Omental fat pad (tissue), 4 donors: ENCODE data around the gene ARSB. TPM values are rescaled to one million over a fixed set of nuclear protein-coding genes. Genes with fewer than 3 reads are reported as not detected.

Experiments used
- ATAC-seq: fragments of 150-250 bp; one replicate; pipeline ENCODE4 v1.9.1; 2016; ENCODE audit warnings: mild to moderate bottlenecking, moderate library complexity; ENCODE audit not compliant: low FRiP score
- DNase-seq: peaks from one replicate; pipeline ENCODE4 v3.0.0-alpha.2; 2019; ENCODE audit warnings: low spot score
- total RNA-seq, 4 donors: library from RNA; depleted of rRNA; stranded (reverse); fragments of >200 nt; gene quantifications; one replicate each; pipeline ENCODE4 v1.1.0, GENCODE V29; 2016
- TF ChIP-seq, protein P1 (sequence below), 3 donors: fragments of 450-650 bp; IDR thresholded peaks; one replicate each; pipeline ENCODE4 v1.5.1; 2016 to 2017; ENCODE audit warnings: antibody characterized with exemption in 3 of 3, mild to moderate bottlenecking in 3 of 3, moderate library complexity in 2 of 3

ARSB gene
- total RNA-seq = 10 to 100 TPM; 15.4 to 22.7 (median 15.8) TPM

DNA sequence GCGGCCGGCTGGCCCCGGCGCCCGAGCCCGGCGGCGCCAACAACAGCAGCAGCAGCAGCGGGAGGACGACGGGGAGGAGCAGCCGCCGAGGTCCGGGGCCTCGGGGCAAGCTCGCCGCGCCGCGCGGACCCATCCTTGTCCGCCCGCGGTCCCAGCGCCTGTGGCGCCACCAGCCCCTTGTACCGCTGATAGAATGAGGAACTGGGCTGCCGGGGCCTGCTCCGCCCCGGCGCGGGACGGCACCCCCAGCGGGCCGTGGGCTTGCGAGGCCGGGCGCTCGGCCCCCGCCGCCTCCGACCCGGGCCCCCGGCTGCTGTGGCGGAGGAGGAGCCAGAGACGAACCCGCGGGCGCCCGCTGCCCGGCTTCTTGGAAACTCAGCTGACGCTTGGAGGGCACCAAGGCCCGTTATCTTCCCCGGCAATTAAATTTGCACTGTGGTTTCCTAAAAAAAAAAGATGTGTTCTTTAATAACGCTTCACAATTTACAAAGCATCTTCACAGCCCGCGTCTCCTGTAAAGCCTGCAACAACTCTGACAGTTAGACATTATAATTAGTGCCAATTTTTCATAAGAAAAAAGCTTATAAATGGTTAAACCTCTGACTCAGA is at the start of gene ARSB:
Gene ARSB, minus strand, starts transcription at position 195 of the 609 bp plus-strand sequence. Its CDS starts 62 bp downstream, at position 133.
- no peak for DNase-seq
- TF ChIP-seq, protein P1, sequence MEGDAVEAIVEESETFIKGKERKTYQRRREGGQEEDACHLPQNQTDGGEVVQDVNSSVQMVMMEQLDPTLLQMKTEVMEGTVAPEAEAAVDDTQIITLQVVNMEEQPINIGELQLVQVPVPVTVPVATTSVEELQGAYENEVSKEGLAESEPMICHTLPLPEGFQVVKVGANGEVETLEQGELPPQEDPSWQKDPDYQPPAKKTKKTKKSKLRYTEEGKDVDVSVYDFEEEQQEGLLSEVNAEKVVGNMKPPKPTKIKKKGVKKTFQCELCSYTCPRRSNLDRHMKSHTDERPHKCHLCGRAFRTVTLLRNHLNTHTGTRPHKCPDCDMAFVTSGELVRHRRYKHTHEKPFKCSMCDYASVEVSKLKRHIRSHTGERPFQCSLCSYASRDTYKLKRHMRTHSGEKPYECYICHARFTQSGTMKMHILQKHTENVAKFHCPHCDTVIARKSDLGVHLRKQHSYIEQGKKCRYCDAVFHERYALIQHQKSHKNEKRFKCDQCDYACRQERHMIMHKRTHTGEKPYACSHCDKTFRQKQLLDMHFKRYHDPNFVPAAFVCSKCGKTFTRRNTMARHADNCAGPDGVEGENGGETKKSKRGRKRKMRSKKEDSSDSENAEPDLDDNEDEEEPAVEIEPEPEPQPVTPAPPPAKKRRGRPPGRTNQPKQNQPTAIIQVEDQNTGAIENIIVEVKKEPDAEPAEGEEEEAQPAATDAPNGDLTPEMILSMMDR (IDR thresholded peaks at IDR 0.05) = no peak
- ATAC-seq = peak; percentile 28

DNA sequence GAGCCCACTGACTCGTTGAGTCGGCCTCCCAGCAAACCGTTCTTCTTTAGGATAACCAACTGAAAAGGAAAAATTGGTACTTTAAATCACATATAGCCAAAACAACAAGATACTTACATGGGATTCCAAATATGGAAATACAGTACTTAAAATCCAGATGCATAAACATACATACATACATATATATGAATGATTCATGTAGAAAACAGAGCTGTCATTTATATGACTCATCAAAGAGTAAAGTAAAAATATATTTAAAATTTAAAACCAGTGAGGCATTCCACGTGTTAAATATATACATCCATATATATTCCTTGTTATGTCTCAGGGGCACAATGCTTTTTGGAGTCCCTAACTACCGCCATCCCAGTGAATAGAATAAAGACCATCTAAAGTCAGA is 47.7 kb upstream of the ARSB start:
- no peak for ATAC-seq
- TF ChIP-seq, protein P1 (IDR thresholded peaks at IDR 0.05) = no peak
- no peak for DNase-seq

DNA sequence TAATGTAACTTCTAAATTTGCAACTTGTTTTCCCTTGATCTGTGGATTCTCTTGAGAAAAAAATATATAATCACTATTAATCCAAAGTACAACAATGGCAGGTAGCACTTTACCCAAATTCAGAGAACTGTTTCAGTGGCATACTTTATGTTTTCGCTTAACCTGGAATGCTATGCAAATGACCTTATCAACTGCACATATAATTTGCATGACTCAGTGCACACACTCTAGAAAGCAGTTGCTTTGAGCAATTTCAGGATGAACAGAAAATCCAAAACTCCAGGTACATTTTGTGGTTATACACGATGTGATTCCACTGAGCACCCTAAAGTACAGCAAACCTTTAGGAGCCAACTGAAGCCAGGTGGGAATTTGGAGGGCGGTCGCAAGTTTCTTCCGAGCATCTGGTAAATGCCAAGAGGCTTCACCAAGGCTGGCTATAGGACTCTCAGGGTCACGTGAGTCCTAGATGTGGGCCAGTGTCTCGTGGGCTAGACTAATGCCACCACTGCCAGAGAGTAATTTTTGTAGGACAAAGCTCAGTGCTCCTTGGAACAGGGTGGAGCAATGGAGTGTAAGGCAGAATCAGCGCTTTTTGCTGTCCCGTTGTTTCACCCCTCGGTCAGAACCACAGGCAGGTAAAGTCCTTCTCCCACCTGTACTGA is 47.1 kb upstream of the ARSB start:
- TF ChIP-seq, protein P1 (IDR thresholded peaks at IDR 0.05) = no peak
- ATAC-seq (no peak), DNase-seq (no peak)

DNA sequence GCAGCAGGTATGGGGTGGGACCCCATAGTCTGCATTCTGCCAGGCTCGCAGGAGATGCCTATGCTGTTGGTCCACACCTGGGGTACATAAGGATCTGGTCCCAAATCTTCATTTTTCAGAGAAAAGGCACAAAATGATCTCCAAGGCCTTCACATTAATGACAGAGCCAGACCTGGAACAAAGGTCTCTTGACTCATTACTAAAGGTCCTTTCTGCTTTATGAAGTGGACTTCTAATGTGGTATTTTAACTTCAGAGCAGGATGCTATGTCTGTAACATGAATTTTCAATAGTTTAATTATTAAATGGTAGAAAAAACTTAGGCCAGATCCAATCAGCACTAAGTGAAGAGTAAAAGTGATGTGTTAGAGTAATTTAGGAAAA is 46.4 kb upstream of the ARSB start:
- TF ChIP-seq, protein P1 (IDR thresholded peaks at IDR 0.05) = no peak
- ATAC-seq (no peak), DNase-seq (no peak)

DNA sequence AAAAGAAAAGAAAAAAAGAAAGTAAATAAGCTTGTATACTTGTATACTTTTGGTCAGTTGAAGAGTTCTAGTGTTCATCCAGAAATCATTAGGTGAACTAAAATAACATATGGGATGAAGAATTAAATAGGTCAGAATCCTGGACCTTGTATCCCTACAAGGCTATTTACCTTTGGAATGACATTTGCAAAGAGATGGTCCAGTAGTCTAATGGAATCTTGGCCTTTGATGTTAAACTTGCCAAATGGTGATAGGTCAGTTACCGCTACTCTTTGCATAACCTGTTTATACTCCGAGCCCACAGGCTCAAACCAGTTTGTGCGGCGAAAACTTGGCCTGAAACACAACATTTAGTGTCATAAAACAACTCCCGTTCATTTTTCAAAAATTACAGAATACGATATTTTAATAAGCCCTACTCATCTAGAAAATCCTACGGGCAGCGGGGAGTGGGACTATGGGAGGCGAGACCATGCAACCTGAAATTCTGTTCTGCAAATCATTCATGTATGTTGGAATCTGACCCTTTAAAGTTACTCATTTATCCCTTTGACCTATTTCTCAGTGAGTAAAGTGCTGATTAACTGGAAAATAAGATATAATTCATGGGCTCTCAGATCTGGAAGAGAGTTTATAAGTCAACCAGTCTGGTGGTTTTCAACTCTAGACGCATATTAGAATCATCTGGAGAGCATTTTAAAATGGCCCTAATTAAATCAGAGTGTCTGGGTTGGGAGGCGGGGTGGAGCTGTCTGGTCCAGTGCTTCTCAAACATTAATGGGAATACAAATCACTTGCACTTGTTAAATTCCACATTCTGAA is 45.8 kb upstream of the ARSB start:
- ATAC-seq (no peak), DNase-seq (no peak)
- TF ChIP-seq, protein P1 (IDR thresholded peaks at IDR 0.05) = no peak

DNA sequence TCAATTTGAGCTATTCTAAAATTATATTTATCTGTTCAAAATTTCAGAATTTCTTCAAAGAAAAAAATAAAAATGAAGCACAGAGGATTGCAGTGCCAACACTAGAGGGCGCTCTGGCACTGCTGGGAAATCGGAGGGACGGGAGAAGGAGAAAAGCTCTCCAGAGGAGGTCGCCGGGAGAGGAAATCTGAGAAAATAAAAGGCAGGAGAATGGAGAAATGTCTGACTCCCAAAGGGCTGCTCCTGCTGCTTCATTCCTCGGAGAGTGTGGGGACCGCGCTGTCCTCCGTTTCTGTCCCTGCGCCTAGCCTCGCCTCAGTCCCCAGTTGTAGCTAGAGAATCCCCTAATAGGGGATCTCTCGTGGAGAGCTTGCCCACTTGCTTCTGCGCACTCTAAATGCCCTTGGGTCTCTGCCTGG is 40.0 kb upstream of the ARSB start:
- TF ChIP-seq, protein P1 (IDR thresholded peaks at IDR 0.05) = peak in 1 of 3 donors; percentile 31
- DNase-seq (no peak), ATAC-seq (no peak)
